Stimulated activated CD8-positive, alpha-beta memory T cell treated with anti-CD3 and anti-CD28 coated beads, Interleukin-15, amount 100 ng/mL, for 1 hour (primary cell): ENCODE measurements around the gene CAPZA2.
"Not testable (repeated sequence)": the region's sequence is repeated elsewhere in the genome, so short reads cannot be mapped to it uniquely, and the experiment has no call there.

ENCODE experiments used
- DNase-seq: peaks from one replicate; pipeline ENCODE4 v3.0.0-alpha.2; 2020; ENCODE audit warnings: low read depth

The CAPZA2 gene

GRCh38 chr7:116953906-116954838 lies 91.8 kb downstream of the CAPZA2 start:
- DNase-seq: peak; percentile 6

DNA sequence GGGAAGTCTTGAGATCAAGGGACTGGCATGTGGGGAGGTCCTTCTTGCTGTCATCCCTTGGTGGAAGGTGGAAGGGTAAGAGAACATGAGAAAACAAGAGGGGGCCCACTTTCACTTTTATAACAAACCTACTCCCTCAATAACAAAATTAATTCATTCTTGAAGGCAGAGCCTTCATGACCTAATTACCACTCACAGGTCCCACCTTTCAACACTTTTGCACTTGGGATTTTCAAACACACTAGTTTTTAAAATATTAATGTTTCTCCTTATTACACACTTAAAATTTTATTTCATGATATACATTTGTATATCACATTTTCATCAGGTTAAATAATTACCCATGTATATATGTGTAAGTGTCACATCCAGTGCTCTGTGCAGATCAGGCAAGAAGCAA lies 93.0 kb downstream of the CAPZA2 start:
- no peak for DNase-seq

GRCh38 chr7:116955801-116956476 lies 93.6 kb downstream of the CAPZA2 start:
- DNase-seq: no peak

DNA sequence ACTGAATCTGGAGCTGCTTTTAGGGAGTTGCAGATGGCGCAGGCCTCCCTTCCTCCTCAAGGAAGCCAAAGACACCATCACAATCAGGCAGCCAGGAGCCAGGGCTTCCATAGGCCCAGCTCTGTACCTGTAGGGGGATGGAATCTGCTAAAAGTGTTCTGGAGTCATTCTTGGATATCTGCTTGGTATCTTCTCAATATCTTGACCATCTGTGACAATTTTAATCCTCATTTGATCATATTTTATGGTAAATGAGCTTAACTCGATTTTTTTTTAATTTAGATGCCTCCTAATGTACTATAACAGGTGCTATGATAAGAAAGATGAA lies 94.1 kb downstream of the CAPZA2 start:
- DNase-seq: no peak

GRCh38 chr7:116957874-116958273 lies 95.5 kb downstream of the CAPZA2 start:
- no peak for DNase-seq

- not testable (repeated sequence) for DNase-seq
Measured at GRCh38 chr7:116961966-116962673, 99.7 kb downstream of the CAPZA2 start.

- DNase-seq: no peak
Measured at GRCh38 chr7:116963234-116963633, 100.8 kb downstream of the CAPZA2 start.

GRCh38 chr7:116966601-116967000 lies 104.2 kb downstream of the CAPZA2 start:
- no peak for DNase-seq

GRCh38 chr7:116967254-116967922 lies 105.0 kb downstream of the CAPZA2 start:
- no peak for DNase-seq

DNA sequence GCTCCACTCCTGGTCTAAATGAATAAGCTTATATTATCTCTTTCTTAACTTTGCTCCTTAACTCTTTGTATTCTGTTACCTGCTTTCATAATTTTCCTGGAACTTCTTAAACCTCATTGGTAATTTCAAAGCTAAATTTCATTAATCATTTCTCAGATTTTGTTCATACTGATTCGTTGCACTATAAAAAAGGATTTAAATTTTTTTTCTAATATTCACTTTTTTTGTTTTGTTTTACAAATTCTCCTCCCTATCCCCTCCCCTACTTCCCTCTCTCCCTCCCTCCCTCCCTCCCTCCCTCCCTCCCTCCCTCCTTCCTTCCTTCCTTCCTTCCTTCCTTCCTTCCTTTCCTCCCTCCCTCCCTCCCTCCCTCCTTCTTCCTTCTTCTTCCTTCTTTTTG lies 105.6 kb downstream of the CAPZA2 start:
- DNase-seq: no peak

- no peak for DNase-seq
Measured at GRCh38 chr7:116968631-116969030, 106.2 kb downstream of the CAPZA2 start.

DNA sequence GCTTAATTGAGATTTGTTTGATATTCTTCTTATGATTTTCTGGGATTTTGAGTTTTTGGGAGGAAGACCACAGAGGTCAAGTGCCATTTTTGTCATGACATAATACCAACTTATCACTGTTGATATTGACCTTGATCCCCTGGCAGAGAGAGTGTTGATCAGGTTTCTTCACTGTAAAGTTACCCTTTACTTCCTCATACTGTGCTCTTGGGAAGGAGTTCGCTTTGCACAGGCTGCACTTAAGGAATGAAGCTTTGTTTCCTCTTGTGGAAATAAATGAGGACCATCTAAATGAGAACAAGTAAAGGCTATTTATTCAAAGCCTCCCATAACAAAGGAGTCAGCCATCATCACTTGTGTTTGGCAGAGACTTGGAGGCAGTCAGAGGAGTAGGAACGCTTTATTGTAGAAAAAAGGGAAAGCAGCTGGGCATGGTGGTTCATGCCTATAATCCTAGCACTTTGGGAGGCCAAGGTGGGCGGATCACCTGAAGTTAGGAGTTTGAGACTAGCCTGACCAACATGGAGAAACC lies 107.0 kb downstream of the CAPZA2 start:
- no peak for DNase-seq

DNA sequence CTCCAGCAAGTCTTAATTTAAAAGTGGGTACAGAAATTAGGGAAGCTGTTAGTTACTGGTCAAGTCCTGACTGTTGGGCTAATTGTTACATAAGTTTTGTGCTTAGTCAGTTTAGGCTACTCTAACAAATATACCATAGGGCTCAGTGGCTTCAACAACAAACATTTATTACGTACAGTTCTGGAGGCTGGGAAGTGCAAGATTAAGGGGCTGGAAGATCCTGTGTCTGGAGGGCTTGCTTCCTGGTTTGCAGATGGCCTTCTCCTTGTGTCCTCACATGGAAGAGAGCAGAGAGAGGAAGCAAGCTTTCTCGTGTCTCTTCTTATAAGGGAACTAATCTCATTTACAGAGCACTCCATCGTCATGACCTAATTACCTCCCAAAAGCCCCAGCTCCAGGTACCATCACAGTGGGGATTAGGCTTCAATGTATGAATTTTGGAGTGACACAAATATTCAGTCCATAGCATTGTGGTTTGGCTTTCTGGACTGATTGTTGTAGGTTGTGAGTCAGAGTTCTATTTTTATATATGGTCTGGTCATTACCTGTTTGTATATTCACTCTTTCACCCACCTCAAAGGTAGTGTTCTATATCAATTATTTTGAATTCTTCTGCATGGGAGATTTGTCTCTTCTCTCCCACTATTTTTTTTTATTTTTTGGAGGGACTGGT lies 108.0 kb downstream of the CAPZA2 start:
- DNase-seq: no peak

- not testable (repeated sequence) for DNase-seq
Measured at GRCh38 chr7:116971153-116971552, 108.8 kb downstream of the CAPZA2 start.
